Suppressor macrophage treated with lipopolysaccharide for 4 hours (primary cell): Measurements from ENCODE around the gene LAMTOR2.
A peak's percentile ranks its signal among the peaks of the same experiment; 100 is the strongest.

Experiments
- DNase-seq: peaks from one replicate; pipeline ENCODE4 v3.0.0-alpha.2; 2020

LAMTOR2 gene

DNA sequence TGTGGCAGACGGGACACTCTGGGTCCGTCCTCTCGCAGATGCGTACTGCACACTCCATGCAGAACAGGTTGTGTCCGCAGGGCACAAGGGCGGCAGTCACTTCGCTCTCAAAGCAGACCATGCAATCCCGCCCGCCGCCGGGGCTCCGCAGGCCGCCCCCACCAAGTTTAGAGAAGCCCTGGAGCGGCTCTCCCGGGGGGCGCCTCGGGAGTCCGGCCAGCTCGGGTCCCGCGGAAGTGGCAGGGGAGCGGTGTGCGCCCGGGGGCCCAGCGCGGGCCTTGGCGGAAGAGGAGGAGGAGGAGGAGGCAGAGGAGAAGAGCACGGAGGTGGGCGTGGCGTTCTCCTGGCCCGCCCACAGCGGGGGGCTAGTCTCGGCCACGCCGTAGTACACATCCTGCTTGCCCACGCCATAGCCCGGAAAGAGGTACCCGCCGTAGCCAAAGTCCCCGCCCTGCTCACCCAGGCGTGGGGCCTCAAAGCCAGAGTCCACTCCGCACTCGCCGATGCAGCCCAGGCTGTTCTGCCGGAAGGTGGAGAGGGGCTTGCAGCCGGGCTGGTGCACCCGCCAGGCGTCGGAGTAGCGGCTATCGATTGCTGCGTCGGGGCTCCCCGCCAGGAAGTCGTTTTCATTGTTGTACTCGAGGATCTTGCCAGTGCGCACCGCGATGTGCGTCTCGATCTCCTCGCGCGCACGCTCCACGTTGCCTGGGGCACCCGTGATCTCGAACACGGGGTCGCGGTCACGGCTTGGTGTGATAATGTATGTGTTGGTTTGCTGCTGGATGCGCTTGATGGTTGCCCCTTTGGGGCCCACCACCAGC, 22.2 kb downstream of the LAMTOR2 start:
- DNase-seq: no peak

DNA sequence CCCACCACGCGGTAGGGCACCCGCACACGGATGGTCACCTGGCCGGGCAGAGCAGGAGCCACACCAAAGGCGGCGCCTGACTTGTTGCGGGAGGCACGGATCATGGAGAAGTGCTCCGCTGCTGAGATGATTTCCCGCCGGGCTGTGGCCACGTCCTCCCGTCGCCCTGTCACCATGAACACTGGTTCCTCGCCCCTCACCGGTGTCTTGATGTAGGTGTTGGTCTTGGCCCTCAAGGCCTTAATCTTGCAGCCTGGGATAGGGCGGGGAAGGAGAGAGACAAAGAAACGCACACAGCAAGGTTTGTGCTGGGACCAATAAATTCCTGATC, 22.8 kb downstream of the LAMTOR2 start:
- no peak for DNase-seq

DNA sequence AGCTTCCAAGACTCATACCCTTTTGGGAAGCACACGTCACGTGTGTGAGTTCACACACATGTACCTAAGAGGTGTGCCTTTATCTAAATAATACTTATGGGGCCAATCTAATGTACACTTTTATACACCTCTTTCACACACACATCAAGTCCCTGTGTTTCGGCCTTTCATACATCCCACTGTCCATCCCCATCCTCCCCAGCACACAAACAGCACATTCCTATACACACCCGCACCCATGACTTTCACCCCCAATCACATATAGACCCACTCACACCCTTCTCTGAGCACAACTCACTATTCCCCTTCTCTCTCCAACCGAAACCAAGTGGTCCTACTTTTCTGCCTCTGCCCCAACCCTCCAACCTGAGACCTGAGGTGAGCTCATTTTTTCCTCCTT, 24.1 kb downstream of the LAMTOR2 start:
- no peak for DNase-seq

DNA sequence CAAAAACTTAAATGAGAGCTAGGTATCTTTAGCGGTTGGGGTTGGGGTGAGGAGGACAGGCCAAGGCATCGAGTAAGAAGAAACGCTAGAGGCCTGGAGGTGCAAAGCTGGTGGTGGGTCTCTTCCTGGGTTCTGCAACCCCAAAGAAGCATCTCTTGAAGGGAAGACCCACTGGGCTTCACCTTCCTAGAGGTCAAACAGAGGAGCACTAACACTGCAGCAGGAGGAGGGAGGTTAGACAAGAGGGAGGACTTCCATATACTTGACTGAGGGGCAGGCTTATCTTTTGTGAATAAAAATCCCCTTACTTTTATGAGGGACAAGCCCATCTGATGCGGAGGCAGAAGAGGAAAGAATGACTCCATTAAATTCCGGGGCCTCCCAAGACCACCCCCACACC, 25.2 kb downstream of the LAMTOR2 start:
- DNase-seq: no peak

DNA sequence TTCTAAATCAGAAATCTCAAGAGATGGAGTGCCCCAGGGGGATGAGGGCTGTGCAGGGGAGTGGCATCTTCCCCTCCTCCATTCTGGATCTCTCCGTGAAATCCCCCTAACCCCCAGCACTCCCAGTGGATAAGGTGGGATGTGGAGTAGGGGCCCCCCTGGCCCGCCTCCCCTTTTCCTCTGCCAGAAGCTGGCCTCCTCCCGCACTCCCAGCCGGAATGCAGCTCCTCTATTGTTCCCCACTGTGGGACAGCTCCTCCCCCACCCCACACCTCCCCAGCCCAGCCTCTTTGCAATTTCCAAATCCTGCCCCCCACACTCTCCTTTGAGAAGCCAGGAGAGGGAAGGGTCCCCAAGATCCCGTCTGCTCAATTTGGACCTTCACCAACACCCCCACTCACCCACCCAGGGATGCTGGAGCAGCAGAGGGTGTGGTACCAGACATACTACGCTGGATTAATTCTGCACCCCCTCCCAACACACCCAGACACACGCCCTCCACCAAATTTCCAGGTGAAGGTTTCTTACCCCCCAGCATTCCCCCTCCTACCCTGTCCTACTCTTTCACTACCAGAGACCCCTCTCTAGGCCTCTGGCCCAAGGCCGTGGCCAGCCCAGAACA, 25.8 kb downstream of the LAMTOR2 start:
- DNase-seq: no peak

DNA sequence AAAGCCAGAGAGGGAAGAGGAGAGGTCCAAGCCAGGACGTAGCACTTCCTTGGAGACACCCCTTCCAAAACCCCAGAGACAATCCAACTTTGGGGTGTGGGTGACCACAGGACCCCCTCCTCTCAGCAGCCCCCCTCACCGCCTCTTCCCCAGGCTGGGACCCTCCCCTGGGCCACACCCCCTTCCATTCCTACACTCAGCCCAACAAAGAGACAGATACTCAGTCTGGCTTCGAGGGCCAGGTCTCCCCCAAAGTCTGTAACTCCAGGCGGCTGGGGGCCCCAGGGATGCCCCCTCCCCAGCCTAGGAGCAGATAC, 26.2 kb downstream of the LAMTOR2 start:
- no peak for DNase-seq

DNA sequence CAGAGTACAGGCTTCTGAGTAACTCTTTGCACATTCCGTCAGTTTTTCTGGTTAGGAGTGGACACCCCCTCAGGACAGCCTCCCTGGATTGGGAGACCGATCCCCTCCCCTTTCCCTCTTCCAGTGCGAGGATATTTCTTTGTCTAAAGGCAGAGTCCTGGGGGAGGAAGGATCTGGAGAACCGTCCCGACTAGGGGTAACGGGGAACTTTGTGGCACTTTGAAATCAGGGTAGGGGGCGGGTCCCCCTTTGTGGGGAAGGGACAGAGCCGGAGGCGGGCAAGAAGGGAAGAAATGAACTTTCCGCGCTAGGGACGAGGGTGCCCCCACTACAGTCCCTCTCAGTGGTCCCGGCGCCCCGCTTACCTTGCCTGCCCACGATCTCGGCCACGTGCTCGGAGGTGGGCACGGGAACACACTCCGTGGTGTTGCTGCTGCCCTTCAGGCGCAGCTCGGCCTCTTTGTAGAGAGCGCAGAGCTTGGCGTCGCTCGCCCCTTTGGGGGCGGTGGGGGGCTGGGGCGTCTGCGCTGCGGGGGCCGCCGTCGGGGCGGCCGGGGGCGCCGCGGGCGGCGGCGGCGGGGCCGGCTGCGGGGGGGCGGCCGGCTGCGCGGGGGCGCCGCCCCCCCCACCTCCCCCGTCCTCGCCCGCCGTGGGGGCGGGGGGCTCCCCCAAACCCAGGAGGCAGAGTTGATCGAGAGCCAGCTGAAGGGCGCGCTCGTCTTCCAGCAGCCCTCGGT, 26.8 kb downstream of the LAMTOR2 start:
- DNase-seq: no peak

DNA sequence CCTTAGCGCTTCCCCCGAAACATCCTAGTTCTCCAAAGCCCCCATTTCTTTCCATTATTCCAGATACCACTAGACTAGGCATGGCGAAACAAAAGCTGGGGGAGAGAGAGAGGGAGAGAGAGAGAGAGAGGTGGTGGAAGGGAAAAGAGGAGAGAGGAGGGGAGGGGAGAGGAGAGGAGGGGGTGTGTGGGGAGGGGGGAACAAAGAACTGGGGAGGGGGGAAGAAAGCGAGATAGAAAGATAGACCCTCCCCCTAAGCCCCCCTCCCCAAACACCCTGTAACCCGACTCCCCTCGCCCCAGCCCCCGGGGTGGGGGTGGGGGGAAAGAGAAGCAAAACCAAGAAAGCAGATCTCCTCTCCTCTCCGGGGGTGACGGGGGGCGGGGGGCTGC, 27.3 kb downstream of the LAMTOR2 start:
- no peak for DNase-seq

DNA sequence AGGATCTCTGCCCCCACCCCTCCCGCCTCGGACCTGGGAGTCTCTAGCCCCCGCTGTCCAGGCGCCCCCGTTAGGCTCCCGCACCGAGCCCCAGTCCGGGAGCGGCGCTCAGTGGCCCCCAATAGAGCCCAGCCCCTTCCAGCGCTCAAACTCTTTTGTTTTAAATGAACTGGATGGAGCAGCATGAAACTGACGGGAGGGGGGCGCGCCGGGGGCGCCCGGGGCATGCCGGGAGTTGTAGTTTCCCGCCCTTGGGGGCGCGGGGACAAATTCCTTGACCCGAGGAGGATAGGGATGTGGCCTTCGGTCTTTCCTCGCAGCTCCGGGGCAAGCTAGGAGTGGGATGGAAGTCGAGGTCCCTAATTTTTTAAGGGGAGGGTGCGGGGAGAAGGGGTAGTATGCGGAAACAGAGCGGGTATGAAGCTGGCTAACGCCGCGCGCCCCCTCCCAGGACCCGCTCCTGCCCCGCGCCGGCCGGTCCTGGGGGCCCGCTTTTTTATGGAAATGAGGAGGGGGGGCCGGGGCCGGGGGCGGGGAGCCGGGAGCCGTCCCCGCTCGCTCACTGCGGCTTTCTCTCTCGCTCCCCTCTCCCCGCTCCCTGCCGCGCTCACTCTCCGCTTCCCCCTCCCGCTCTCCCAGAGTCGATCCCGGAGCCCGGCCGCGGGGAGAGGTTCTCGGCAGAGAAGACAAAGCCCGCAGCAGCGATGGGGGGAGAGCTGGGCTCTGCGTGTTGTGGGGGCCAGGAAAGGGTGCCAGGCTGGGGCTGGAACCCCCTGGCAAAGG, 27.9 kb downstream of the LAMTOR2 start, which contains the start of gene MEX3A:
Gene MEX3A, minus strand, starts transcription at position 157 of the 783 bp plus-strand sequence. CDS start 467 bp downstream, outside the sequence.
- DNase-seq: peak; percentile 59

DNA sequence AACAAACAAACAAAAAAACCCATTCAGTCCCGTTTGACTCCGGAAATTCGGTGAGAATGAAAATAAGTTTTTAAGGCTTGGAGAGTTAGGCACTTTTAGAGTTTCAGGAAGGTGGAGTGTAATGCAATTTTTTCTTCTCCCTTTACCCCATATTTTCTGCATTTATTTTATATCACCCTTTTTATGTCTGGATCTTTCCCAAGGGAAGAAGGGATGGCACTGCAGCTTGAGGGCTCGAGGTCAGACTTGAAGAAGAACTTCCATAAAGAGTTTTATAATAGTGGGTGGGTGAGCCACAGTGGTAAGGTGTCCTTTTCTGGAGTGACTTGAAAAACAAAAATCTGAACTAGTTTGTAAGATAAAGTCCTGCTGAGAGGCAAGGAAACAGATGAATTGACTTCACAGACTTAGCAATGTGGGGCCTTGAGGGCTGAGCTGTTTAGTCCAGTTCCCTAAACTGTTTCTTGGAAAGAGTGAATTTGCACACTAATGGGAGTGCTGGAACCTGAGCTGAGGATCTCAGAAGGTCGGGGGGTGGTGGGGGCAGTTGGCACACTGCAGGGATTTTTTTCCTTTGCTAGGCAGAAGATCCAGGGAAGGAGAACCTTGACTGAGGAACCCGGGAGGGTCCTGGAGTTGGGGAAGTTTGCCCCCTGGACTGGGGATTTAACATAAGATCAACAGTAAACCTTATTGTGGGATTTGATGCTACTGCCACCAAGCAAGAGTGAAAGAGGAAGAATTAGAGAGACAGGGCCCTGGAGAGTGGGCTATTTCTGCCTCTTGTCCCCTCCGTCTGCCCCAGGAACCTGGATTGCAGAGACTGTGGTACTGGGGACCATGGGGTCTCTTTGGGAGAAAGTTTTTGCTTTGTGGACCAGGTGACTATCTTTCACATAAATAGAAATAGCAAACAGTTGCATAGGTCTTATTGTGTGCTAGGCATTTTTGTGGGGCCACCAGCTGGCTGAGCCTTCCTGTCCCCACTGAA, 29.5 kb downstream of the LAMTOR2 start:
- DNase-seq: no peak

DNA sequence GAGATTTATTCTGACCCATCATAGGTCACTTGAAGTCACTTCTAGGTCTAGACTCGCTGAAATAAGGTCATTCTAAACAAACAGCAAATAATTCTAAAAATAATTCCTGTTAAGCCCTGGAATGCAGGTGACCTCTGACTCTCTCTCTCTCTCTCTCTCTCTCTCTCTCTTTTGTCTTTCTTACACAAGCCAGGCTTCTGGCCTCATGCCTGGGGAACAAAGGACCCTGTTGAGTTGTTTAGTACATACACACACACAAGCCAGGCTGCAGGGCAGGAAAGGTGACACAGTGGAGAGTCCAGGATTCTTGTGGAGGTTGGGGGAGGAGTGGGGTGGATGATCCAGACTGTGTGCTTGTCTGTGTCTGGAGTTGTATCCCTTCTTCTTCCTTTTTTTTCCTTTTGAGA, 31.7 kb downstream of the LAMTOR2 start:
- no peak for DNase-seq

DNA sequence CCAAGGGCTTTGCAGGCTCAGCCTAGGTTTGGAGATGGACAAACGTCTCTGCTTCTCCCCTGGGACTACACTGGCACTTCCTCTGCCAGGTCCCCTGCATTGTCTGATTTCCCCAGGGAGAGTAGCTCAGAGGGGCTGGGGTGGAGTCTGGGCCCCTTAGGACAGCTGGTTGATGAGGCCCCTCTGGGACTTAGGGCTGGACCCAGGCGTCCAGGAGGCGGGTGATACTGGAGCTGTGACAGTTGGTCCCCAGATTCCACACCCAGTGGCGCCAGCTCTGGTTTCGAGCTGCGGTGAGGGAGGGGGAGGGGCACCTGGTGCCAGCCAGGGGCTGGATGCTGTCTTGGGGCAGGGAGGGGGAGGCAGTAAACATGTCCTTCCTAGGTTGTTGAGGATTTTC, 35.1 kb downstream of the LAMTOR2 start:
- DNase-seq: no peak

DNA sequence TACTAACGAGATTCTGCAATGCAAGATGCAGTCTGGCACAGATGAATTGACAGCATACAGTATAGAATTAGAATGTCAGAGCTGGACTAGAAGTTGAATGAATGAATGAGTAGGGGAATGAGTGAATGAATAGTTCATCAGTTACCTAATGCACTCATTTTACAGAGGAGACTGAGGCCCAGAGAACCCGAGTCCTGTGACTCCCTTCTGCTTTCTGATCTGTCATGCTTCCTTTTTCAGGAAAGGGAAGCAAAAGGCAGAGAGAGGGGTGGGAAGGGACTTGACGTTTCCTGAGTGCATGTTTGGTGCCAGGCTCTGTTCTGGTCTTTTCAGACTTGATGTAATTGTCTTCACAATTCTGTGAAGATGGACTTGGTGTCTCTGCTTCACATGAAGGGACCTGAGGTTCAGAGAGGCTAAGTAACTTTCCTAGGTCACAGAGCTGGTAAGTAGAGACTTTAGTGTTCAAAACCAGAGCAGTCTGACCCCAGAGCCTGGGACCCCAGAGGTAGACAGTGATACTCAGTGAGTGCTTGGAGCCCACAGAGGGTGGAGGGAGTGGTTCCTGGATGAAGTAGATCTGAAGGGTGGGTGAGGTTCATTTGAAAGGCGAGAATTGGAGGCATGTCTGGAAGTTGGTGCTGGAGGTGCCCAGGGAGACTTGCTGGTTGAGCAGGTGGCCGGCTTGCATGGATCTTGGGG, 35.7 kb downstream of the LAMTOR2 start:
- peak; percentile 85 for DNase-seq

DNA sequence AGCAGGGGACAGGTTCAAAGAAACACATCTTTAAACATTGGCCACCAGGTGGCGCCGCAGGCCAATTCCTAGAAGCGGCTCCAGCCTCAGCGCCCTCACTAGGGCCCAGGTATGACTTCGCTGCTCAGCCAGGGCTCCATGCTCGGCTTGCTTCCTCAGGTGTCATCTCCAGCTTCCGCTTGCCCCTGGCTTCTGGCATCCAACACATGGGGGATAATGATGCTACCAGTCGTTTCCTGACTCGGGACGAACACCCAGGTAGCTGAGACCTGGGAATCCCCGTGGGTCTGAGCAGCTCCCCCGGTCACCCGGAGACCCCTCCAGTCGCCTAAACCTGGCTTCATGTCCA, 36.2 kb downstream of the LAMTOR2 start:
- peak; percentile 87 for DNase-seq

DNA sequence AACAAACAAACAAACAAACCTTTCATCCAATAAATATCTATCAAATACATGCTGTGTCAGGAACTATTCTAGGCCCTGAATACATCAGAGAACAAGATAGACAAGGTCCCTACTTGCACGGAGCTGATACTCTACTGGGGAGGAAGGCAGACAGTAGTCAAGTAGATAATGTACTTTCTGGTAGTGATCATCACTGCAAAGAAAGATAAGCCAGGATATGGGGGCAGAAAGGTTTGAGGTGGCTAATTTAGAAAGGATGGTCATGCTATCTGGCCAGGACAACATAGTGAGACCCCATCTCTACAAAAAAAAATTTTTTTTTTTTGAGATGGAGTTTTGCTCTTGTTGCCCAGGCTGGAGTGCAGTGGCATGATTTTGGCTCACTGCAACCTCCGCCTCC, 37.0 kb downstream of the LAMTOR2 start:
- no peak for DNase-seq

DNA sequence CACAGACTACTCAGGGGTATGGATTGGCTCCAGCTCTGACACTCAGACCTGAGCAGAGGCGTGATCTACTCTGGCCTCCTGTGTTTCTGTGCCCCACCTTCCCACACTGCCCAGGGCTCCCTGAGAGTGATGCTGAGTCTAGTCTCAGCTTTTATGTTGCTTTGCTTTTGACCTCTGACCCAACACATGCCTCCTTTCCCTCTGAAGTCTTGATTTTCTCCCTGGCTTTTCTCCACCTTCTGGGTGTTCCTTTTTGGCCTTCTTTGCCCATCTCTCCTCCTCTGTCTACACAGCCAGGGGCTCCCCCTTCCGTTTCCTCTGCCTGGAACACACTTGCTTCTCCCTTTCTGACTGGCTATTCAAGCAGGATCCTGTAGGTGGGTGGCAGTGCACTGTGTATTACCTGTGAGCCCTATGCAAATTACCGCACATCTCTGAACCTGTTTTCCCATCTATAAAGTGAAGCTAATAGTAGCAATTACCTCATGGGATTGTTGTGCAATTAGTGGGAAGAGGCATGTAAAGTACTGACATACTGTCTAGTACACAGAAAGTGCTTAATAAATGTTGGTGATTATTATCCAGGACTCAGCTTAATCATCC, 41.4 kb downstream of the LAMTOR2 start:
- DNase-seq: no peak

DNA sequence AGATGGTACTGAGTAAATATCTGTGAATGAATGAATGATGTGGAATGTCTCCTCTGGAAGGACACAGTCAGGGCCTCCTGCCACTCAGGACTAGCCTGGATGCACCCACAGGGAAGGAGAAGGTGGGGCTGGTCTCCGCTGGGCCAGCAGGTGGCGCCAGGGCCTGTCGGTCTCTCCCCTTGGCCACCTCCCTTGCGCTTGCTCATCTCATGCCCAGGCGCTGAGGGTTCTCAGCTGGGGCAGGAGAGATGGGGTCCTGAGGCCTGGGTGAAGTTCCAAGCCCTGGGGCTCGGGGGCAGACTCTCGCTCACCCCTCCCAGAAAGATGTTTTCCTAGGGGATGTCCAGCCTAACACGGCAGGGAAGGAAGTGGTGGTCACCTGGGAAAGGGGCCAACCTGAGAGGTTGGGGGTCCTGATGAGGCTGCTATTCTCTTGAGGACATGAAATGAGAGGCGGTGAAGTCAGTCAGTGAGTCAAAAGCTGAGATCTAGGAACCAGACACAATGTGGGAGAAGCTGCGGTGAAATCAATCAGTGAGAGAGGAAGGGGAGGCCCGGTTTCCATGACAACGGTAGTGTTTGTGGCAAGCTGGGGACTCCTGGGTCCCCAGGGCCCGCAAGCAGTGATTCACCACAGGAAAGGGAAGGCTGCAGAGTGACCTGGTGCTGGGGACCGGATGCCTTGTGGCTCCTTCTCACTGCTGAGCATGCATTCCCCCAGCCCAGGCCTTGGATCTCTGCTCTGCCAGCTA, 42.2 kb downstream of the LAMTOR2 start:
- DNase-seq: peak; percentile 90

DNA sequence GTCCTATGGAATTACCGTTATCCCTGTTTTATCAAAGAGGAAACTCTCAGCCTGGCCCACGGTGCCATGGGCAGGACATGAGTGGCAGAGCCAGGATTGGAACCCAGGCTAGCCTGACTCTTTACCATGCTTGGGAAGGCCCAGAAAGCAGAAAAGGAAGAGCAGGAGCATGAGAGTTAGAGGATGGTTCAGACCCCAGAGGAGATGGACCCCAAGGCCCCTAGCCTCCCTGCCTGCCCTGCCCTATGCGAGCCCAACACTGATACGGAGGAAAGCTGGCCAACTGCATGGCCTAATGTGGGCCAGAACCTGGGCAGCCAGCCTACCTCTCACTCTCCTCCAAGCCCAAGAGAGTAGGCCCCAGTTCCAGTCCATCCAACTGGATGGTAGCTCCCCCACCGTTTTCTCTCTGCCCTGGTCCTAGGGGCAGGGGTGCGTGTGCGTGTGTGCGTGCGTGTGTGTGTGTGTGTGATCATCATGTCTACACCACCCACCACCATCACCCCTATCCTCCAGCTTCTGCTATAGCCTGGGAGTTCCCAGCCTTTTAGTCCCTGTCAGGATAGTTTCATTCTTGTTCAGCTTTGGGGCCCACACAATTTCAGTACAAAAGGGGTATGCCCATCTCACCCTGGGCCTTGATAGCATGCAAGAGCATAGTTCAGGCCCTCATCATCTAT, 43.1 kb downstream of the LAMTOR2 start:
- peak; percentile 67 for DNase-seq

DNA sequence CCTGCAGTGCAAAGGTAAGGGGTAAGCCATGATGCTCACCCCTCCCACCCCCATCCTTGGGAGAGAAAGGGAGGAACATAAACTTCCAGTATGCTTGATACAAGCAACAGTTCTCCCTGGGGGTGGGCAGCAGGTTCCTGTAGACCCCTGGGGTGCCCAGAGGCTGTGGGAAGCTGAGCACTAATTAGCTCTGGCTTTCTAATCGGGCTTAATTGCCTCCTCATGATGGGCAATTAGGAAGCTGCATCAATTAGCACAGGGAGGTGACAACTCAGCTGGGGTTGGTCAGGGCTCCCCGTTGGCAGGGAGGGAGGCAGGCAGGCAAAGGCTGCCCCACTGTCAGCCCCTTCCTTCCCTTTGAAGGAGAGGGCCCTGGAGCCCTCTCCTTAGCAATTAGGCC, 44.2 kb downstream of the LAMTOR2 start:
- no peak for DNase-seq

DNA sequence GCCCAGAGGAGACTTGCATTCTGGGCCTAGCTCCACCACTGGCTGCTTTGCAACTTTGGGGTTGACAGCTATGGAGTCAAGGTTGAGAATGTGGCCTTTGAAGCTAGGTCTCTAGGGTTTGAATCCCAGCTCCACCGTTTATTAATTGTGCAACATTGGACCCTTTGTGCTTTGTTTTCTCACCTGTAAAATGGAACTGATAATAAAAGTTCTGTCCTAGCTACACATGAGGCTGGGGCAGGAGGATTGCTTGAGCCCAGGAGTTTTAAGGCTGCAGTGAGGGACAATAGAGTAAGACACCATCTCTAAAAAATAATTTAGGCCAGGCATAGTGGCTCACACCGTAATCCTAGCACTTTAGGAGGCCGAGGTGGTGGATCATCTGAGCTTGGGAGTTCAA, 44.7 kb downstream of the LAMTOR2 start:
- DNase-seq: no peak
